NCI-H748 treated with DMSO at 0.1 percent for 48 hours (cell line): ENCODE results near the gene PLA2G2A.

Experiments
- DNase-seq: peaks from one replicate; lab custom pipeline; 2025; lab: John Stamatoyannopoulos, UW

Gene PLA2G2A

GRCh38 chr1:19926296-19927129 is 52.9 kb downstream of the PLA2G2A start:
- no peak for DNase-seq
